HG02763 (cell line): ENCODE measurements around the gene TSPAN8.
"Not testable (repeated sequence)": the region's sequence is repeated elsewhere in the genome, so short reads cannot be mapped to it uniquely, and the experiment has no call there.

Experiments
- ATAC-seq: cut with Tn5 transposase; IDR thresholded peaks from one replicate; pipeline ENCODE4 v1.9.1; 2021; ENCODE audit warnings: mild to moderate bottlenecking, moderate library complexity; ENCODE audit not compliant: unreplicated experiment

The TSPAN8 gene

DNA sequence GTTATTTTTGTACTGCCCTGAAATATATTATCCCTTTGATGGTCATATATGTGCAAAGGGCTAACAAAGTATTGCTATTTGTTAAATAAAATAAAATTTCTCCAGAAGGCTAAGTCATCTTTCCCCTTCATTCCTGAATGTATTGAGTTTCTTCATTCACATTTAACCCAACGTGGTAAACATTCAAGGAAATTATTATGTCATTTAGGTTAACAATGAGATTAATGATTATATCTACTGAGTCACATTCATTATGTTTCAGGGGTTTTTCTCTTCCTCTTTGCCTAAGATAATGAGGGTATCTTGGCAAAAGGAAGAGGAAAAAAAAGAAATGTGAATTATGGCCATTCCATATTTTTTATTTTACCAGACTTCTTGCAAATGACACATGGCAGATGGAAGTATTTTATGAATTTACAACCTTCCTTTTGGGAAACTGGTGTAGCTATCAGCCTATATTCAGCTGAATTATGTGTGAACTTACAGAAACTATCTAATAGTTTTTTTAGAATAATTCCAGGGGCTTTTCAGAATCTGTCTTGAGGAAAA lies 27.2 kb downstream of the TSPAN8 start:
- ATAC-seq, result no peak

DNA sequence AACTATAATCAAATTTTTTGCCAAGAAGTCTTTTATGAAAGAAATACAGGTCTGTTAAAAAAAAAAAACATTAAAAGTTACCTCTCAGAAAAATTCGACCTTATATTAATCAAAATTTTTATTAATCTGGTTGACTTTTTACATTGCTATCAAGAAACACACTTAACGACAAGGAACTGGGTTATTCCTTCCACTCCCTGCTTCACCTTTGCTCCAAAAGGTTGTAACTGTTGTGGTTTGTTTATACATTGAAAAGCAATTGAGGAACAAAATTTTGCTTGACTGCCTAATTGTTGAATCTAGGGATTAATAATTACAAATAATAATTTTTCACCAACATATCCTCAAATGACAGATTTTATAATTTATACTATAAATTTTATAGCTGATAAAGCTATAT lies 28.4 kb downstream of the TSPAN8 start:
- ATAC-seq, result no peak

DNA sequence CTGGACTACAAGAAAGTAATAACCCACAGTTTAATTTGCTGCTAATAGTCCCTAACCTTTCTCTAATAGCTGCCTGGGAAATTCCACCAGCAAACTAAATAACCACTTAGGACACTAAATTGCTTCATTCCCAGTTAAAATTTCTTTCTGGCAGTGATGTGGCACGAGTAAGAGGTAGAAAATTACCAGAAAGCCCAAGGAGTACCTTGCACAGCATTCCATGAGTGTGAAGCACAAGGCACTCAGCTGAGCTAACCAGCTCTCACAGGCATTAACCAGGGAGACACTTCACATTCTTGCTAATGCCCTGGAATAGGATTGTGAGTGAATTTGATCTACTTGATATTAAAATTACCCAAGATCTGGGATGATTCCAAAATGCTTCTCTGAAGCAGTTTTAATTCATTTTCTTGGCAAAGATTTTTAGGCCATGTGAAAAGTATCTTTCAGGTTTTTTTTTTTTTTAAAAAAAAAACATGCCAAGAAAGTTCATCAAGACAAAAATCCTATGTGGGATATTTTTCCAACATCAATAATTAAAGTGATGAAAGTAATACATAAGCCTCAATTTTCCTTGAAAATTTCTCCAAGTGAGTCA lies 29.5 kb downstream of the TSPAN8 start:
- ATAC-seq, result no peak

DNA sequence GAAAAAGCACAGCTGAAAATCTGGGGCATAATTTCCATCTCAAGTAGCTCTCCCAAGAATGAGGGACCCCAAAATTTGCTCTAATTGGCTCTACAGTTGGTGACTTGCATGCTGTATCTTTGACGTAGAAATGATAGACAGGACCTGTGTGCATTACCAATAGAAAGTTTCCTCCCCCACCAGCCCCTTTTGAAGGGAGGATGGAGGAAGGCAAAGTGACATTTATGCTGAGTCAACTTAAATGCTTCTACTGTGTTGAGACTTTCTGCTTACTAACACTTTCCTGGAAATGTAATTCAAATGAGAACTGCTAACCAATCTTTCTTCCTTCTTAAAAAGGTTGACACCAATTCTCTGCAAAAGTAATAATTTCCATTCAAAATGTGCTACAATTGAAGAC lies 31.9 kb downstream of the TSPAN8 start:
- ATAC-seq, result no peak

DNA sequence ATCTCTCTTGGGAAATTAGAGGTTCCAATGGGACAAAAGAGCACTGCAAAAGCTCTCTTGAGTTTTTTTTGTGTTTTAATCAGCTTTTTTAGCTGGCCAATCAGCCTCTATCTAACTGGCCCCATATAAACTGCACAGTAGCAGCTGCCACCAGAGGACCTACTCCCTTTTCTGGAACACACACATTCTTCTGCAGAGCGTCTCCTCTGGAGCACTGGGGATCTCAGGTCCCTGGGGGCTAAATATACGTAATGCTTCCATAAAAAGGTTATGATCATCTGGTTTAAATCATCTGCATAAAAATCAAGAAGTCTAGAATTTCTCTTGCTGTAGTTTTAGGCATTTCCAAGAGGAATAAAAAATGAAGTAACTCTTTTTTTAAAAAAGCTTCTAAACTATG lies 32.3 kb downstream of the TSPAN8 start:
- no peak for ATAC-seq

DNA sequence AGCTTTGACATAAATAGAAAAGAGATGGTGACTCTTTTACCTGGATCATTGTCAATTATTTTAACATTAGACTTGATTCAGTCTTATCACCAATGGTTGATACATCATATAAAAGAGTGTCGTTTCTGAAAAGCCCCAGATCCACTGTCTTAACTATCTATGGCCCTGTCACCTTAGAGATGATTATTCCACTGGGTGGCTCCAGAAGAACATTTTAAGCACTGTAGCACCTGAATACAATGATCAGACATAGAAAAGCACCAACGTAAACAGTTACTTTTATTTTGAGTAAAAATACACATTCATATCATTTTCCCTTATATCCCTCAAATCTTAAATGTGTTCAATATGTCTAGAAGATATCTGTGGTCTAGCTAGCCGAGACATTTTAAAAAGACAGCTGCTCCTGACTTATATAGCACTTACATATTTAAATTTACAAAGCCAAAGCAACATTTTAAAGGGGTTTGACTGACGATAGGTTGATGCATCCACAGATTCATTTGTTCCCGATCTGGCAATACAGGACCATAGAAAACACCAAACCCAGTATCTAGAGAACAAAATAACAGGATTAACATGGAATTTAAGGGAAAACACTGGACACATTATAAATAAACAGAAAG lies 32.9 kb downstream of the TSPAN8 start:
- ATAC-seq, result no peak

DNA sequence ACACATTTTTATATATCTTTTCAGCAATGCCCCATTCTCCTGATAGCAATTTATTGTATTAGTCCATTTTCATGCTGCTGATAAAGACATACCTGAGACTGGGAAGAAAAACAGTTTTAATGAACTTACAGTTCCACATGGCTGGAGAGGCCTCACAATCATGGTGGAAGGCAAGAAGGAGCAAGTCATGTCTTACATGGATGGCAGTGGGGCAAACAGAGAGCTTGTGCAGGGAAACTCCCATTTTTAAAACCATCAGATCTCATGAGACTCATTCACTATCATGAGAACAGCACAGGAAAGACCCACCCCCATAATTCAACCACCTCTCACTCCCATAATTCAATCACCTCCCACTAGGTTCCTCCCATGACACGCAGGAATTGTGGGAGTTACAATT lies 44.7 kb downstream of the TSPAN8 start:
- not testable (repeated sequence) for ATAC-seq

DNA sequence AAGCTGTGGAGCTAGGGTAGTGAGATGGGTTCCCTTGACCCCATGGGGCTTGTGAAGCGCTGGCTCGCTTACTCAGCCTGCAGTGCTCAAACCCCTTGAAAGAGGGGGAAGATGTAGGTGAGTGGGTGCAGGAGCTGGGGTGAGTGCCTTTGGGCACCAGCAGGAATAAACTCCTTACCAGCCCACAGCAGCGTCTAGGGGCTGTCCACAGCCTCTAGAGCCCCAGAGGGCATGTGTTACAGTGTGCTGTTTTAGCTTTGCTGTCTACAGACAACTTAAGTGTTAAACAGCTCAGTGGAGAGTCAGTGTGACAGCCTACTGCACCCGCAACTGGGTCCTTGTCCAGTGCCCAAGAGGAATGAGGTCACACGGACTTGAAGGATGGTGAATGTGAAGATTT lies 48.0 kb downstream of the TSPAN8 start:
- ATAC-seq, result no peak

DNA sequence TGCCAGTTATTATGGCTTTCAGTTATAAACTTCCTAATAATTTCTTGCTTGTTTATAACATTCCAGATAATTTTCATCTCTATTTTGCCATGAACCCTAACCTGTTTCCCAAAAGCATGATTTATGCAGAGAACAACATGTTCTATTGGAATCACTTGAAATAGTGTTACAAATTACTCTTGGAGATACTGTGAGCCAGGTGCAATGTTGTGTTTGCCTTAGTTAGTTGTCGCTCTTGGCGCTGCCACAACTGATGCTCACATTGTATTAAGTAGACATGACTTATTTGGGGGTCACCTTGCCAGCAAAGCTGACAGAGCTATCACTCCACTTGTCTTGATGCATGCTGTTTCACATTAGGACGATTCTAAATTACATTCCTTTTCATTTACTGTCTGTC lies 49.4 kb downstream of the TSPAN8 start:
- no peak for ATAC-seq

DNA sequence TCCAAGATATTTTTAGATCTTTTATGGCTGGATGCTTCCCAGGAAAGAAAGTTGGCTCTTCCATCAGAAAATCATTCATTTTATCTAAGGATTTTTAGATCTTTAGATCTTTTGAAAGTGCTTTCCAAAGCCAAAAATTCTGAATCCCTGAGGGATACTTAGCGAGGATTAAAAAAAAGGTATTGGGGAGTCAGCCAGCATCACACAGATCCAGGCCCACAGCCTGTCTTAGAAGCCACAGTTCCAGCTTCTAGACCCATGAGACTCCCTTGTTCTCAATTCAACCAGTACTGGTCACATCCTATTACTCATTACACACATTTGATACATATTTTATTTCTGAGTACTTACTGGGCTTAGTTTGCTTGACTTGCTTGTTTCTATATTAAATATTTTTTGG lies 49.9 kb downstream of the TSPAN8 start:
- ATAC-seq, result no peak

DNA sequence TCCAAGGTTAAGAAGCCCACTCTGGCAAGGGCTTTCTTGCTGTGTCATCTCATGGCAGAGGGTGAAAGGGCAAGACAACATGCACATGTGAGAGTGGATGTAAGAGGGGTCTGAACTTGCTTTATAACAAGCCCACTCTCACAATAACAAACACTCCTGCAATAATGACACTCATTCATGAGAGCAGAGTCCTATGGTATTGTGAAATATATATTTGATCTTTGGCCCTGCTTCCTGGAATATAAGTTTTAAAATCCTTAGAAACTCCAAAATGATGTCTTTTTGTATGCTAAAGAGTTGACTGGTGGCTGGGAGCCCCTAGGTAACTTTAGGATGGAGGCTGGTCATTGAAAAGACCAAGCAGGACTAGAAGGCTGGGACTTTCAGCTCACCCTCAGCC lies 51.8 kb downstream of the TSPAN8 start:
- no peak for ATAC-seq

DNA sequence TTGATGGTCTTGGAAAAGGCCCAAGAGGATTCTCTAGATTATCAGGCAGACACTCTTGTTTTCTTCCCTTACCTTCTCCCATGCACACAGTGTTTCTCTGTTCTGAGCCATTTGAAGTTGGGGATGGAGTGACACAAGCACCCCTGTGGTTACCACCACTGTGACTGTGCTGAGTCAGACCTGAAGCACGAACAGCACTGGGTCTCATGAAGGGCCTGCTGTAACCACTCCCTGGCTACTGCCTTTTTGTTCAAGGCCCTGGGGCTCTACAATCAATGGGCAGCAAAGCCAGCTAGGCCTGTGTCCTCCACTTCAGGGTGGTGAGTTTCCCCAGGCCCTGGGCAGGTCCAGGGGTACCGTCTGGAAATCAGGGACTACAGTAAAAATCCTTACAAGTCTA lies 65.5 kb downstream of the TSPAN8 start:
- no peak for ATAC-seq

DNA sequence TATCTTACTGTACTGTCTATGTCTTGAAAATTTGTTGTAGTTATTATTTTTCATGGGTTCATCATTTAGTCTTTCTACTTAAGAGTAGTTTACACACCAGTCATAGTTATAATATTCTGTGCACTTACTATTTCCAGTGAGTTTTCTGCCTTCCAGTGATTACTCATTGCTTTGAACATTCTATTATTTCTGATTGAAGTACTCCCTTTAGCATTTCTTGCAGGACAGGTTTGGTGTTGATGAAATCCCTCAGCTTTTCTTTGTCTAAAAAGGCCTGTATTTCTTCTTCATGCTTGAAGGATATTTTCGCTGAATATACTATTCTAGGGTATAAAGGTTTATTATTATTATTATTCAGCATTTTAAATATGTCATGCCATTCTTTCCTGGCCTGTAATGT lies 66.8 kb downstream of the TSPAN8 start:
- no peak for ATAC-seq

DNA sequence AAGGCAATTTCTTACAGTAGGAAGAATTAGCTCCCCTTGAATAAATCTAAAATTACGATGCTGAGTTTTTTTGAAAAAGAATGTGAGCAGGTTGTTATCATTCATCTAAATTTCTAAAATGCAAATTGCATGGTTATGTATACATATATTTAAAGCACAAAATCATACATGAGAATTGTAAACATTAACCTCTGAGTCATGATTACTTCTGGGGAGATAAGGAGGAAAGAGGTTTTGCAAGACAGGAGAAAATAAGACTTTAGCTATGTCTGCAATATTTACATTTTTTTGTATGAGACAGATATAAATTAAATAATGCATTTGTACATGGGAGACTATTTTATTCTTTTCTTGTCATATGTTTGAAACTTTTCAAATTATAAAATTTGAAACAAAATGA lies 72.2 kb downstream of the TSPAN8 start:
- ATAC-seq, result no peak

DNA sequence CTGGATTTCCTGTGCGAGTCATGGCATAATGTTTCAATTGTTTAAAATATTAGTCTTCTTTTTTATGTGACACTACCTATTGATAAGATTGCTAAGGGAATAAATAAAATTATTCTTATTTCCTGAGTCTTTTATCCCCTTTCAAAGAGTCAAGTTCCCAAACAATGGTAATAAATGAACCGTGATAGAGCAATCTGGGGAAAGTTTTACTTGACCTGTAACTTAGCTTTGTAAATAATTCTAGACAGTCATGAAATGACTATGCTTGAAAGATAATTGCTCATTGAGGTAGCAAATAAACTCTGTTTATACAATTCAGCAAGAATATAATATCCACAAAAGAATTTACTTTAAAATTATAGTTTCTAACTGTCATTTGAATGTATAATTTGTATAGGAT lies 82.1 kb downstream of the TSPAN8 start:
- ATAC-seq, result no peak
